Loucy (cell line): Measurements from ENCODE around the gene TNS4.

Experiments used
- H2AFZ ChIP-seq: fragments of 200-600 bp; sonication (generic); 2 replicates; pipeline ENCODE4 v1.6.0; 2016; ENCODE audit warnings: antibody characterized with exemption, mild to moderate bottlenecking, low read length, moderate library complexity
- H3F3A ChIP-seq: fragments of 200-600 bp; 2 replicates; pipeline ENCODE4 v1.6.0; 2016; ENCODE audit warnings: antibody characterized with exemption, low read depth, mild to moderate bottlenecking
- H3K27me3 ChIP-seq: fragments of 200-600 bp; sonication (generic); 2 replicates; pipeline ENCODE4 v1.6.1; 2014; ENCODE audit warnings: low read length, mild to moderate bottlenecking; ENCODE audit not compliant: insufficient read depth, poor library complexity, severe bottlenecking
- H3K36me3 ChIP-seq: fragments of 200-600 bp; sonication (generic); 2 replicates; pipeline ENCODE4 v1.6.1; 2016; ENCODE audit warnings: low read length; ENCODE audit not compliant: insufficient read depth
- H3K4me1 ChIP-seq: fragments of 200-600 bp; sonication (generic); 2 replicates; pipeline ENCODE4 v1.5.1; 2014; ENCODE audit warnings: low read length, mild to moderate bottlenecking; ENCODE audit not compliant: insufficient read depth, poor library complexity, severe bottlenecking
- H3K4me2 ChIP-seq: fragments of 200-600 bp; sonication (generic); 2 replicates; pipeline ENCODE4 v1.6.0; 2014; ENCODE audit warnings: antibody characterized with exemption, low read length, low read depth, mild to moderate bottlenecking; ENCODE audit not compliant: poor library complexity, severe bottlenecking
- H3K4me3 ChIP-seq: fragments of 200-600 bp; sonication (generic); 2 replicates; pipeline ENCODE4 v1.5.1; 2014; ENCODE audit warnings: low read length, mild to moderate bottlenecking, mixed read lengths; ENCODE audit not compliant: poor library complexity, severe bottlenecking
- H3K79me2 ChIP-seq: fragments of 200-600 bp; sonication (generic); 2 replicates; pipeline ENCODE4 v1.6.1; 2014; ENCODE audit warnings: low read length; ENCODE audit not compliant: insufficient read depth
- H3K9ac ChIP-seq: fragments of 200-600 bp; sonication (generic); 2 replicates; pipeline ENCODE4 v1.6.0; 2014; ENCODE audit warnings: mild to moderate bottlenecking, low read depth, low read length, moderate library complexity; ENCODE audit not compliant: poor library complexity, severe bottlenecking
- H3K9me2 ChIP-seq: fragments of 200-600 bp; sonication (generic); replicated peaks from 2 replicates; pipeline ENCODE4 v1.6.1; 2016; ENCODE audit warnings: low read depth, low read length, mixed read lengths
- H3K9me3 ChIP-seq: fragments of 200-600 bp; sonication (generic); 2 replicates; pipeline ENCODE4 v1.6.1; 2014; ENCODE audit warnings: mild to moderate bottlenecking, antibody characterized with exemption, low read length, low read depth; ENCODE audit not compliant: insufficient read depth
- H4K20me1 ChIP-seq: fragments of 200-600 bp; sonication (generic); 2 replicates; pipeline ENCODE4 v1.6.0; 2014; ENCODE audit warnings: antibody characterized with exemption, low read length, mild to moderate bottlenecking; ENCODE audit not compliant: insufficient read depth, poor library complexity, severe bottlenecking
- CTCF ChIP-seq: fragments of 200-600 bp; sonication (generic); conservative IDR thresholded peaks from 2 replicates; pipeline ENCODE4 v1.5.1; 2014; ENCODE audit warnings: mild to moderate bottlenecking, antibody characterized with exemption, low read length
- EZH2phosphoT487 ChIP-seq: fragments of 200-600 bp; IDR thresholded peaks from 2 replicates; pipeline ENCODE4 v1.6.1; 2018; ENCODE audit warnings: antibody characterized with exemption, mild to moderate bottlenecking, moderate library complexity, borderline replicate concordance

Gene TNS4

DNA sequence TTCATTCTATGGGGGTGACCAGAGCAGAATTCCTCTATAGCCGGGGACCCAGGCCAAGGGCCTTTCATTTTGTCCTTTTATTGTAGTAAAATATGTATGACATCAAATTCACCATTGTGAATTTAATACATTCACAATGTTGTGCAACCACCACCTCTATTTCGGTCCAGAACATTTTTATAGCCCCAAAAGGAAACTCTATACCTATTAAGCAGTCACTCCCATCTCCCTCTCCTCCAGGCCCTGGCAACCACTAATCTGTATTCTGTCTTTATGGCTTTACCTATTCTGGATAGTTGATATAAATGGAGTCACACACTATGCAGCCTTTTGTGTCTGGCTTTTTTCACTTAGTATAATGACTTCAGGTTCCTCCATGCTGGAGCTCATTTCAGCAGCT is 9.7 kb upstream of the TNS4 start:
- TF ChIP-seq CTCF (no peak), EZH2phosphoT487 (no peak)
- Histone ChIP-seq H3K4me2 (no peak overlapping the region), H3F3A (0 out of 2 replicates have a peak, but pooled peaks cover 2% of the 10 kb centered on the region), H4K20me1 (no peaks in the 10 kb centered on the region), H3K36me3 (no peaks in the 10 kb centered on the region), H3K9me3 (no peaks in the 10 kb centered on the region), H3K9ac (no peak overlapping the region), H2AFZ (no peak overlapping the region), H3K27me3 (no peaks in the 10 kb centered on the region), H3K9me2 (no peaks in the 10 kb centered on the region), H3K79me2 (no peaks in the 10 kb centered on the region), H3K4me1 (peaks cover 35% of the 10 kb centered on the region), H3K4me3 (no peak overlapping the region)

GRCh38 chr17:40510328-40510648 is 8.9 kb upstream of the TNS4 start:
- H3K36me3 ChIP-seq, result no peaks in the 10 kb centered on the region
- H3F3A ChIP-seq, result 0 out of 2 replicates have a peak, but pooled peaks cover 2% of the 10 kb centered on the region
- TF ChIP-seq EZH2phosphoT487 (no peak), CTCF (no peak)
- no peak overlapping the region for H3K9ac ChIP-seq
- H4K20me1 ChIP-seq, result no peaks in the 10 kb centered on the region
- H3K27me3 ChIP-seq, result no peaks in the 10 kb centered on the region
- no peaks in the 10 kb centered on the region for H3K9me3 ChIP-seq
- H3K4me1 ChIP-seq, result peaks cover 31% of the 10 kb centered on the region
- H3K79me2 ChIP-seq, result no peaks in the 10 kb centered on the region
- H2AFZ ChIP-seq, result no peak overlapping the region
- H3K4me3 ChIP-seq, result no peak overlapping the region
- H3K4me2 ChIP-seq, result no peak overlapping the region
- H3K9me2 ChIP-seq, result no peaks in the 10 kb centered on the region

DNA sequence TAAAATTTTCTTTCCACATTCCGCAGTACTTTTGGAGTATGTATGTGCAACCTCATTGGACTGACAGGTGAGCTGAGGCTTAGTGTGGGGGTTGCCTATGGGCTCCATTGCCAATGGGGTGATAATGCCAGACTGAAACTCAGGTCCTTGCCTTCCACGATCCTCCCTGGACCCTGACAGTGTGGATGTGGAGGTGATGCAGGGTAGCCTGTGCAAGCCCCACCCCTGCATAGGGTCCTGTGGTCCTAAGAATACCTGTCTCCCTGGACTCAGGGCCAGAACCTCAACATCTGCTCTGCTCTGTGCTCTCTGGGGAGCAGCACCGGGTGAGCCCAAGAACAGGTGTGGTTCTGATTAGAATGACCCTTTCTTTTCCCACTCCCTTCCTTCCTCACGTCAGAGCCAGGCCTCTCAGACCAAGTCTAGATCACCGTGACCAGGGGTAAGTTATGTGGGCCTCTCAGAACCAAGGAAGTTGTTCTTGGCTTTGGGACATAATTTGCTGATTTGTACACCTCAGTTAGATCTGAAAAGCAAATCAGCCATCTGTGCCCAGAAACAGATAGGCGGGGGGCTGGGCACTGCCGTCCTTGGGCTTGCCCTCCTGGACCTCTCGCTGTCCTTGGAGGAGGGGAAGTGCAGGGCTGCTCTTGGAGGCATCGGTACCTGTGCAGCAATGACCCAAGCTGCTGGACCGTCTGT is 8.4 kb upstream of the TNS4 start:
- peaks cover 30% of the 10 kb centered on the region for H3K4me1 ChIP-seq
- no peak overlapping the region for H2AFZ ChIP-seq
- no peaks in the 10 kb centered on the region for H3K27me3 ChIP-seq
- H3K9me2 ChIP-seq, result no peaks in the 10 kb centered on the region
- H3K4me3 ChIP-seq, result no peak overlapping the region
- no peak for TF ChIP-seq EZH2phosphoT487
- no peak for TF ChIP-seq CTCF
- no peaks in the 10 kb centered on the region for H4K20me1 ChIP-seq
- H3K79me2 ChIP-seq, result no peaks in the 10 kb centered on the region
- H3F3A ChIP-seq, result 0 out of 2 replicates have a peak, but pooled peaks cover 2% of the 10 kb centered on the region
- no peaks in the 10 kb centered on the region for H3K9me3 ChIP-seq
- H3K36me3 ChIP-seq, result no peaks in the 10 kb centered on the region
- H3K4me2 ChIP-seq, result no peak overlapping the region
- H3K9ac ChIP-seq, result no peak overlapping the region
